ENCODE data around the gene PDIA4. TPM values are rescaled to one million over a fixed set of nuclear protein-coding genes. Genes with fewer than 3 reads are reported as not detected.

The PDIA4 gene
- total RNA-seq, 1 experiment from 2014 or later = 341 TPM

- Mint-ChIP-seq H3K27ac (no peak overlapping the region; the same call in 1 of the 2 replicates), H3K4me3 (no peak overlapping the region), H3K4me1 (peaks cover 11% of the 10 kb centered on the region), H3K9me3 (no peaks in the 10 kb centered on the region), H3K27me3 (ENCODE audit: low read depth) (no peaks in the 10 kb centered on the region; the same call in 1 of the 2 replicates), H3K36me3 (no peaks in the 10 kb centered on the region)
- POLR2A ChIA-PET = no interaction called here
- TF ChIP-seq MYBL2 (CRISPR knock-in tag; IDR thresholded peaks at IDR 0.05) (no peak), MLX (CRISPR knock-in tag; IDR thresholded peaks at IDR 0.05) (no peak), EMX1 (CRISPR knock-in tag; IDR thresholded peaks at IDR 0.05) (no peak), ATF3 (CRISPR knock-in tag; conservative IDR thresholded peaks at IDR 0.05) (no peak), NR1H2 (CRISPR knock-in tag; IDR thresholded peaks at IDR 0.05) (no peak), HMGA2 (CRISPR knock-in tag; IDR thresholded peaks at IDR 0.05) (no peak), ZNF396 (CRISPR knock-in tag; IDR thresholded peaks at IDR 0.05; ENCODE audit: borderline replicate concordance) (no peak), TCF7 (CRISPR knock-in tag; IDR thresholded peaks at IDR 0.05; ENCODE audit: low read depth) (no peak), FOXP4 (CRISPR knock-in tag; IDR thresholded peaks at IDR 0.05) (no peak), SOX15 (CRISPR knock-in tag; IDR thresholded peaks at IDR 0.05) (no peak), FOXK1 (CRISPR knock-in tag; IDR thresholded peaks at IDR 0.05) (no peak), GTF2I (CRISPR knock-in tag; conservative IDR thresholded peaks at IDR 0.05) (no peak), CREM (CRISPR knock-in tag; IDR thresholded peaks at IDR 0.05) (no peak), ZNF532 (CRISPR knock-in tag; IDR thresholded peaks at IDR 0.05; ENCODE audit: borderline replicate concordance) (no peak)
- DNase-seq (ENCODE audit: low spot score) = no peak
- CTCF ChIA-PET = interaction anchor here (1.1 kb wide), 1 partner anchor 9 kb away, joined by 3 read pairs; no protein-coding TSS in a partner anchor
- ATAC-seq = no peak
Observed at GRCh38 chr7:148958061-148958460, 70.2 kb downstream of the PDIA4 start.

GRCh38 chr7:148954766-148955165 is 73.5 kb downstream of the PDIA4 start:
- Mint-ChIP-seq H3K36me3 (no peaks in the 10 kb centered on the region), H3K4me3 (no peak overlapping the region), H3K27me3 (ENCODE audit: low read depth) (no peaks in the 10 kb centered on the region; the same call in 1 of the 2 replicates), H3K9me3 (peaks cover 4% of the 10 kb centered on the region; the same call in 1 of the 2 replicates), H3K27ac (no peak overlapping the region), H3K4me1 (0 out of 2 replicates have a peak, but pooled peaks cover 2% of the 10 kb centered on the region)
- POLR2A ChIA-PET = no interaction called here
- ATAC-seq (peak; percentile 60), DNase-seq (ENCODE audit: low spot score) (no peak)
- CTCF ChIA-PET = no interaction called here
- TF ChIP-seq ZNF281 (CRISPR knock-in tag; IDR thresholded peaks at IDR 0.05) (no peak), SP1 (CRISPR knock-in tag; conservative IDR thresholded peaks at IDR 0.05) (no peak), ZBTB21 (CRISPR knock-in tag; IDR thresholded peaks at IDR 0.05; ENCODE audit: borderline replicate concordance) (no peak), E2F1 (CRISPR knock-in tag; IDR thresholded peaks at IDR 0.05) (no peak), KAT7 (CRISPR knock-in tag; IDR thresholded peaks at IDR 0.05; ENCODE audit: borderline replicate concordance) (no peak), TEAD1 (CRISPR knock-in tag; IDR thresholded peaks at IDR 0.05) (no peak), ZNF671 (CRISPR knock-in tag; IDR thresholded peaks at IDR 0.05) (no peak), TEAD4 (CRISPR knock-in tag; IDR thresholded peaks at IDR 0.05) (no peak), ATF2 (CRISPR knock-in tag; IDR thresholded peaks at IDR 0.05; ENCODE audit: borderline replicate concordance, low read depth) (no peak), JUN (CRISPR knock-in tag; IDR thresholded peaks at IDR 0.05) (no peak), SMAD3 (CRISPR knock-in tag; IDR thresholded peaks at IDR 0.05; ENCODE audit: borderline replicate concordance) (no peak), NR1H2 (CRISPR knock-in tag; IDR thresholded peaks at IDR 0.05) (no peak)
